Mammary epithelial cell (primary cell): ENCODE data around the gene DCST2.

Source experiments
- CTCF ChIP-seq, 2 donors: IDR thresholded peaks in 1 of 2; conservative IDR thresholded peaks in 1 of 2; 2 replicates each; pipeline ENCODE4 v1.5.1; 2011 to 2012; ENCODE audit warnings: inconsistent platforms in 2 of 2, low read length in 2 of 2, mild to moderate bottlenecking in 2 of 2, control low read depth in 1 of 2, low read depth in 1 of 2; ENCODE audit not compliant: insufficient read depth in 1 of 2; ENCODE audit errors: extremely low read depth in 1 of 2
- EZH2 ChIP-seq: IDR thresholded peaks from 2 replicates; pipeline ENCODE4 v1.6.1; 2012; ENCODE audit warnings: low read length, inconsistent platforms, borderline replicate concordance

GRCh38 chr1:155016231-155016831 lies 17.2 kb downstream of the DCST2 start:
- TF ChIP-seq CTCF (conservative IDR thresholded peaks at IDR 0.05 in 1 of 2, IDR thresholded peaks at IDR 0.05 in 1 of 2; ENCODE audit: extremely low read depth in 1 of 2, insufficient read depth in 1 of 2, low read depth in 1 of 2, low read length in 2 of 2) (no peak), EZH2 (no peak)
